NCI-H2029 (cell line): ENCODE results near the gene TRIM14.
"Not testable (repeated sequence)": the region's sequence is repeated elsewhere in the genome, so short reads cannot be mapped to it uniquely, and the experiment has no call there.

Experiments
- DNase-seq: peaks from one replicate; lab custom pipeline; 2025; lab: John Stamatoyannopoulos, UW

TRIM14 gene

GRCh38 chr9:98142182-98142907, 23.3 kb upstream of the TRIM14 start:
- no peak for DNase-seq

GRCh38 chr9:98140503-98140902, 21.5 kb upstream of the TRIM14 start:
- DNase-seq: no peak

- DNase-seq: no peak
Measured at GRCh38 chr9:98136489-98136888, 17.5 kb upstream of the TRIM14 start.

- DNase-seq: no peak
Measured at GRCh38 chr9:98135938-98136337, 16.9 kb upstream of the TRIM14 start.

- peak; percentile 43 for DNase-seq
Measured at GRCh38 chr9:98135558-98135934, 16.5 kb upstream of the TRIM14 start.

GRCh38 chr9:98134702-98135557, 15.9 kb upstream of the TRIM14 start:
- no peak for DNase-seq

GRCh38 chr9:98132806-98133631, 14.0 kb upstream of the TRIM14 start:
- DNase-seq: peak; percentile 73

GRCh38 chr9:98132158-98132557, 13.1 kb upstream of the TRIM14 start:
- DNase-seq: no peak

GRCh38 chr9:98130576-98131228, 11.7 kb upstream of the TRIM14 start:
- no peak for DNase-seq

GRCh38 chr9:98130060-98130459, 11.0 kb upstream of the TRIM14 start:
- DNase-seq: not testable (repeated sequence)

GRCh38 chr9:98129451-98129881, 10.4 kb upstream of the TRIM14 start:
- no peak for DNase-seq

GRCh38 chr9:98128316-98128715, 9.3 kb upstream of the TRIM14 start:
- no peak for DNase-seq

- DNase-seq: no peak
Measured at GRCh38 chr9:98127226-98127625, 8.2 kb upstream of the TRIM14 start.

GRCh38 chr9:98124637-98125426, 5.8 kb upstream of the TRIM14 start:
- no peak for DNase-seq

- not testable (repeated sequence) for DNase-seq
Measured at GRCh38 chr9:98124091-98124490, 5.1 kb upstream of the TRIM14 start.

- peak; percentile 87 for DNase-seq
Measured at GRCh38 chr9:98121058-98121457, 2.0 kb upstream of the TRIM14 start.

GRCh38 chr9:98120476-98120875, 1.5 kb upstream of the TRIM14 start:
- no peak for DNase-seq

GRCh38 chr9:98117984-98118639, 910 bp downstream of the TRIM14 start:
- DNase-seq: no peak

- DNase-seq: not testable (repeated sequence)
Measured at GRCh38 chr9:98117097-98117496, 1.9 kb downstream of the TRIM14 start.

- DNase-seq: no peak
Measured at GRCh38 chr9:98109052-98109451, 10.0 kb downstream of the TRIM14 start.
